Calu3 (cell line): Measurements from ENCODE around the gene UCN2. TPM values are rescaled to one million over a fixed set of nuclear protein-coding genes. Genes with fewer than 3 reads are reported as not detected.
A peak's percentile ranks its signal among the peaks of the same experiment; 100 is the strongest.

Experiments used
- BruUV-seq: library from RNA; stranded (reverse); fragments of 400-500 nt; replicated peaks from 2 replicates; lab custom pipeline; 2021; lab: Mats Ljungman, UMichigan
- CTCF ChIA-PET: fragments of 300-600 bp; sonication (Branson Sonifier 250); formaldehyde crosslinking; loops from one replicate; lab custom pipeline; 2022; ENCODE audit warnings: antibody characterized with exemption; lab: Charles Lee
- DNase-seq: peaks from one replicate; pipeline ENCODE4 v3.0.0; 2022
- H3K27ac Mint-ChIP-seq: one replicate; pipeline ENCODE4 v1.8.0; 2022; ENCODE audit warnings: mixed read lengths; ENCODE audit not compliant: unreplicated experiment
- H3K27me3 Mint-ChIP-seq: one replicate; pipeline ENCODE4 v1.8.0; 2022; ENCODE audit warnings: mixed read lengths; ENCODE audit not compliant: unreplicated experiment
- H3K36me3 Mint-ChIP-seq: one replicate; pipeline ENCODE4 v1.8.0; 2022; ENCODE audit warnings: mild to moderate bottlenecking, moderate library complexity, mixed read lengths; ENCODE audit not compliant: insufficient read depth, unreplicated experiment
- H3K4me1 Mint-ChIP-seq: one replicate; pipeline ENCODE4 v1.8.0; 2022; ENCODE audit warnings: mild to moderate bottlenecking, low read depth, mixed read lengths; ENCODE audit not compliant: unreplicated experiment
- H3K4me3 Mint-ChIP-seq: one replicate; pipeline ENCODE4 v1.8.0; 2022; ENCODE audit warnings: mild to moderate bottlenecking, low read depth, moderate library complexity, mixed read lengths; ENCODE audit not compliant: unreplicated experiment
- H3K9me3 Mint-ChIP-seq: one replicate; pipeline ENCODE4 v1.8.0; 2022; ENCODE audit warnings: low read depth, mixed read lengths; ENCODE audit not compliant: unreplicated experiment
- CTCF ChIP-seq: fragments of 200-600 bp; IDR thresholded peaks from one replicate; pipeline ENCODE4 v1.8.0; 2022; ENCODE audit warnings: antibody characterized with exemption; ENCODE audit not compliant: unreplicated experiment
- intact Hi-C: fragments of 100-400 bp; cut with micrococcal nuclease; formaldehyde crosslinking; loops from one replicate; pipeline ENCODE4 v1.10.0; 2022; ENCODE audit not compliant: unreplicated experiment
- total RNA-seq: library from RNA; stranded (reverse); gene quantifications from 2 replicates; pipeline ENCODE4 v1.2.3, GENCODE V29; 2022

The UCN2 gene
- total RNA-seq, 1 experiment from 2014 or later = 0.94 TPM

DNA sequence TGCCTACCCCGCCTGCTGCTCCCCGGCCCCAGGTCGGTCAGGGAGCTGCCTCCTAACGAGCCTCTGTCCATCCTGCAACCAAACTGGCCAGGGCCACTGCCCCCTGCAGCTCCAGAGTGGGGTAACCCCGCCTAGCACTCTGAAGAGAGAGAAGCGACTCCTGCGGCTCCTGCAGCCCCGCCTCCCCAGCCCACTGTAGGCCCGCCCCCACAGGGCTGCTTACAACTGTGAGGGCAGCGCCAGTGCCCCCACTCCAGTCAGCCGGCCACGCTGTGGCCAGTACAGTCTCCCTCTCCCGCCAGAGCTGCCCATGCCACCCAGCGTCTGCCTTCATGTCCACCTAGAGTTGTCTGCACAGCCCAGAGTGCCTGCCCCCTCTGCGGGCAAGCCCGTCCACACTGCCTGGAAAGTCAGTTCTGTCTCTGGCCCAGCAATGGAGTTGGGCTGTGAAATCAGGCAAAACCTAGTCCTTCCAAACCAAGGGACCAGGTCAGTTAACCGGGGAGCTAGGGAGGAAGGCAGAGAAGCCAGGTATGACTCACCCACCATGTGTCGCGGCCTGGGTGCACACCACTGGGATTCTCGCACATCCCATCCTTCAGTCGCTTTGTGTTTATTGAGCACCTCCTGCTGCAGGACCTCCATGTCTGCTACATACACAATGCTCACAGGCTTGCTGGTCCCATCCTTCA lies 2.4 kb downstream of the UCN2 start:
- H3K4me1 Mint-ChIP-seq = peaks cover 52% of the 10 kb centered on the region
- DNase-seq = no peak
- intact Hi-C loops = loop anchor here (5.0 kb wide), 1 partner anchor 36 kb away; the partner anchor contains the start of gene COL7A1
- no TSS peak for BruUV-seq
- no peak overlapping the region for H3K27ac Mint-ChIP-seq
- no peak for TF ChIP-seq CTCF
- H3K27me3 Mint-ChIP-seq = no peaks in the 10 kb centered on the region
- H3K4me3 Mint-ChIP-seq = no peak overlapping the region
- H3K36me3 Mint-ChIP-seq = peaks cover 22% of the 10 kb centered on the region
- H3K9me3 Mint-ChIP-seq = no peaks in the 10 kb centered on the region
- CTCF ChIA-PET = interaction anchor here (0.6 to 0.7 kb wide), 2 partner anchors 16 to 72 kb away, joined by 3 read pairs; no protein-coding TSS in a partner anchor

DNA sequence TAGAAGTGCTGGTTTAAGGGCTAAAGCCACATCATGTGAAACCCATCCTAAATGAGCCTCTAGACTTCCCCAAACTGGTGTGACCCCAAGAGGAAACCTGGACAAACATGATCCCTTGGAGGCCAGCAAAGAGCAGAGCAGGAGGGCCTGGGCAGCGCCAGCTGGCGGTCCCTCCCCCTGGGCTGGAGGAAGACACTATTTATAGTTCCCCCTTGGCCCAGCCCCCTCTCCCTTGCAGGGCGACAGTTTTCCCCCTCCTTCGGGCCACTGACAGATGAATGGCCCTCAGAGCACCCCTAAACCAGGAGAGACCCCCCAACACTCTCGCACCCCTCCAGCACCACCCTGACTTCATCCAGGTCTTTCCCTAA lies 2.9 kb downstream of the UCN2 start:
- peaks cover 46% of the 10 kb centered on the region for H3K4me1 Mint-ChIP-seq
- intact Hi-C loops = loop anchor here (5.0 kb wide), 1 partner anchor 37 kb away; the partner anchor contains the start of gene COL7A1
- no peaks in the 10 kb centered on the region for H3K9me3 Mint-ChIP-seq
- H3K27ac Mint-ChIP-seq = no peak overlapping the region
- CTCF ChIA-PET = interaction anchor here (0.6 to 0.7 kb wide), 2 partner anchors 17 to 71 kb away, joined by 3 read pairs; no protein-coding TSS in a partner anchor
- H3K27me3 Mint-ChIP-seq = no peaks in the 10 kb centered on the region
- H3K36me3 Mint-ChIP-seq = peaks cover 22% of the 10 kb centered on the region
- no peak overlapping the region for H3K4me3 Mint-ChIP-seq
- no peak for TF ChIP-seq CTCF
- BruUV-seq = no TSS peak
- DNase-seq = no peak

GRCh38 chr3:48558493-48559134 lies 5.0 kb downstream of the UCN2 start:
- Mint-ChIP-seq H3K36me3 (peaks cover 17% of the 10 kb centered on the region), H3K4me3 (peak overlapping the region; percentile 84), H3K27me3 (no peaks in the 10 kb centered on the region), H3K4me1 (peaks cover 32% of the 10 kb centered on the region), H3K9me3 (no peaks in the 10 kb centered on the region), H3K27ac (no peak overlapping the region)
- no peak for TF ChIP-seq CTCF
- intact Hi-C loops = no loop called here
- no peak for DNase-seq
- BruUV-seq = no TSS peak
- CTCF ChIA-PET = interaction anchor here (0.8 to 1.9 kb wide), 5 partner anchors 18 to 290 kb away, joined by 3 to 7 read pairs (median 3); partner anchors contain the start of gene SLC26A6

GRCh38 chr3:48556796-48557626 lies 6.6 kb downstream of the UCN2 start, which contains the start of gene PFKFB4:
PFKFB4 (minus strand) TSS chr3:48556803; CDS start chr3:48556777, 26 bp downstream.
- Mint-ChIP-seq H3K4me3 (peak within 1 kb of the TSS; percentile 84), H3K36me3 (peaks cover 17% of the 10 kb centered on the region), H3K4me1 (peaks cover 22% of the 10 kb centered on the region), H3K9me3 (no peaks in the 10 kb centered on the region), H3K27me3 (no peaks in the 10 kb centered on the region), H3K27ac (peak within 1 kb of the TSS; percentile 72)
- no TSS peak for BruUV-seq
- DNase-seq = peak; percentile 99
- no peak for TF ChIP-seq CTCF
- CTCF ChIA-PET = interaction anchor here (0.9 to 1.8 kb wide), 3 partner anchors 121 to 289 kb away, joined by 3 to 7 read pairs (median 6); no protein-coding TSS in a partner anchor
- intact Hi-C loops = no loop called here
